Measurements from ENCODE around the gene S100A16.

S100A16 gene

GRCh38 chr1:153658400-153659174 is 45.6 kb upstream of the S100A16 start, which contains the start of gene SNAPIN:
TSS of gene SNAPIN (plus strand) at chr1:153658703. CDS start at chr1:153658744, 41 bp downstream.
- TF ChIP-seq MYC (IDR thresholded peaks at IDR 0.05; ENCODE audit: low read depth, low read length) (no peak), MAX (IDR thresholded peaks at IDR 0.05; ENCODE audit: low read depth, low read length) (peak; percentile 42; the same call in 1 of the 2 replicates), CTCF (IDR thresholded peaks at IDR 0.05; ENCODE audit: low read depth, low read length) (no peak), POLR2A (IDR thresholded peaks at IDR 0.05; ENCODE audit: extremely low read depth, insufficient read length) (peak; percentile 64)
- peak; percentile 92 for DNase-seq (ENCODE audit: low read depth)
- peak within 1 kb of the TSS; percentile 92 for H3K4me3 ChIP-seq (ENCODE audit: low read depth, low read length)

GRCh38 chr1:153655333-153655732 is 42.4 kb upstream of the S100A16 start:
- DNase-seq (ENCODE audit: low read depth), result no peak
- no peak for TF ChIP-seq POLR2A (IDR thresholded peaks at IDR 0.05; ENCODE audit: extremely low read depth, insufficient read length)
- TF ChIP-seq CTCF (IDR thresholded peaks at IDR 0.05; ENCODE audit: low read depth, low read length), result no peak
- TF ChIP-seq MYC (IDR thresholded peaks at IDR 0.05; ENCODE audit: low read depth, low read length), result no peak
- TF ChIP-seq MAX (IDR thresholded peaks at IDR 0.05; ENCODE audit: low read depth, low read length), result no peak
- no peak overlapping the region for H3K4me3 ChIP-seq (ENCODE audit: low read depth, low read length)

DNA sequence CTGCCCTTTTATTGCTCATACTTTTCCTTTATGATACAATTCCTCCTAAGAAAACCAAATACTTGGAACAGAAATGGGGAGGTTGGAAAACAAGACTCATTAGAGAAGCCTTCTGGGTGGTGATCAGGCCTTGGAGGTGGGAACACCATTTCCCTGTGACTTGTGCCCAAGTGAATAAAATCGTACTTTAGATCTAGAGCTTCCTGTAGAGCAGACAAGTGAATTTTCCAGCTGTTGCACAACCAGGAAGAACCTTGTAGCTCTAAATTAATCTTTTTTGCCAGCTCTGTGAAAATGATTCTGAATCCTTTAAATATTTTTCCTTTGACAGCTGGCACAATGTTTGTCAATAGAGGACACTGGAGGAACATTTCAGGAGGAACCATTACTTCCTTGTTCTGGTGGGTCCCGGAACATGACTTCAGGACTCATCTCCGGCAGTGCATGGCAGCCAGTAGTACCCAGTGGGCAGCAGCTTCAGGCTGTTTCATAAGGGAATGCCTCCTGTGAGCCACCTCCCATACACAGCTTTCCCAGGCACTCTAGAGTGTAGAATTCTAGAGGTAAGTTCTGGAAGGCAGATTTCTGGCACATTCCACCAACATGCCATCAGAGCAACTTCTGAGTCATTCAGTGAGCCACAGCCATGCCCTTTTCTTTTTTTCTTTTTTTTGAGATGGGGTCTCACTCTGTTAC is 40.0 kb upstream of the S100A16 start:
- H3K4me3 ChIP-seq (ENCODE audit: low read depth, low read length), result no peak overlapping the region
- DNase-seq (ENCODE audit: low read depth), result no peak
- TF ChIP-seq CTCF (IDR thresholded peaks at IDR 0.05; ENCODE audit: low read depth, low read length) (no peak), MYC (IDR thresholded peaks at IDR 0.05; ENCODE audit: low read depth, low read length) (no peak), POLR2A (IDR thresholded peaks at IDR 0.05; ENCODE audit: extremely low read depth, insufficient read length) (no peak), MAX (IDR thresholded peaks at IDR 0.05; ENCODE audit: low read depth, low read length) (no peak)

DNA sequence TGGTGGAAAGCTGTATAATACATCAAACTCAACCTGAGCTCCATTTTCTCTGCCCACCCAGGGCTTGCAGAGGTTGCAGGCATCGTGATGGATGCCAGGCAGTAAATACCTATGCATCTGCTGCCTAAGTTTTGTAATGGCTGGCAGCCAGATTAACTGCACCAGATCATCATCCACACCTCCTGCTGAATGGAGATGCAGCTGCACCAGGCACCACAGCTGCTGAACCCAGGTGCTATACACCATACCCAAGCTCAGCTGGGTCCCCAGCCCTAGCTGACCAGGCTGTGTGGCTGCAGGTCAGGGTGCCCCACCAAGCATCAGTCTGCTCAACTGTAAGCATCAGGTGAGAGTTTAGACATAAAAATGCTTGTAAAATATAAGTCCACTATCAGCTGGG is 38.8 kb upstream of the S100A16 start:
- TF ChIP-seq MYC (IDR thresholded peaks at IDR 0.05; ENCODE audit: low read depth, low read length) (no peak), CTCF (IDR thresholded peaks at IDR 0.05; ENCODE audit: low read depth, low read length) (no peak), POLR2A (IDR thresholded peaks at IDR 0.05; ENCODE audit: extremely low read depth, insufficient read length) (no peak), MAX (IDR thresholded peaks at IDR 0.05; ENCODE audit: low read depth, low read length) (no peak)
- no peak for DNase-seq (ENCODE audit: low read depth)
- no peak overlapping the region for H3K4me3 ChIP-seq (ENCODE audit: low read depth, low read length)

DNA sequence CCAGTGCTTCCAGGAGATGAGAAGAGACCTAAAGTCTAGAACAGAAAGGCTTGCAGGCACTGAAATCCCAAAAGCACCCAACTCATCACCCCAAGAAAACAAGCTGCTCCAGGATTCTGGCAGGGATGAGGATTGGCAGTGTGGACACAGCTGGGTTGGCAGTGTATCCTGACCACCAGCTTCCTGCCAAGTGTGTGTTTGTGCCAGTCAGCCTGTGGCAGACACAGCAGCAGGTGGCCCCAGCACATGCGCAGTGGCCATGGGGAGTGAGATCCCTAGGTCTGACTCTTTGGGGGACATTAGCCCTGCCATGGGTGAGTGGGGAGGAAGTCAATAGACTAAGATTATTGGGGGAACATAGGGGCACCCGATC is 36.9 kb upstream of the S100A16 start:
- H3K4me3 ChIP-seq (ENCODE audit: low read depth, low read length), result no peak overlapping the region
- no peak for DNase-seq (ENCODE audit: low read depth)
- peak; percentile 4 for TF ChIP-seq POLR2A (IDR thresholded peaks at IDR 0.05; ENCODE audit: extremely low read depth, insufficient read length)
- no peak; the same call in 1 of the 2 replicates for TF ChIP-seq MYC (IDR thresholded peaks at IDR 0.05; ENCODE audit: low read depth, low read length)
